OCI-LY3 (cell line): ENCODE data around the gene FEZF1.

Experiments
- H2AFZ ChIP-seq: fragments of 200-600, 300-600 bp; shearing (Covaris generic); 2 replicates; pipeline ENCODE4 v1.6.0; 2014; ENCODE audit warnings: antibody characterized with exemption, low read depth, low read length
- H3K27ac ChIP-seq: fragments of 200-600, 300-600 bp; sonication (generic); 2 replicates; pipeline ENCODE4 v1.5.1; 2014; ENCODE audit warnings: mild to moderate bottlenecking, low read length, moderate library complexity, mixed read lengths
- H3K27me3 ChIP-seq: fragments of 200-600, 300-600 bp; sonication (generic); 2 replicates; pipeline ENCODE4 v1.6.1; 2014; ENCODE audit warnings: low read depth, low read length, mixed read lengths
- H3K36me3 ChIP-seq: fragments of 200-600, 300-600 bp; sonication (generic); replicated peaks from 2 replicates; pipeline ENCODE3; 2014; ENCODE audit warnings: low read depth, low read length, mixed read lengths
- H3K4me1 ChIP-seq: fragments of 300-600, 200-600 bp; sonication (generic); 2 replicates; pipeline ENCODE4 v1.6.1; 2014; ENCODE audit warnings: low read length, mixed read lengths
- H3K4me2 ChIP-seq: fragments of 200-600, 300-600 bp; sonication (generic); 2 replicates; pipeline ENCODE4 v1.6.1; 2014; ENCODE audit warnings: low read length, mixed read lengths
- H3K4me3 ChIP-seq: fragments of 300-600, 200-600 bp; sonication (generic); 2 replicates; pipeline ENCODE4 v1.5.1; 2014; ENCODE audit warnings: antibody characterized with exemption, mild to moderate bottlenecking, low read length, moderate library complexity
- H3K79me2 ChIP-seq: fragments of 300-600, 200-600 bp; shearing (Covaris generic); 2 replicates; pipeline ENCODE4 v1.6.1; 2014; ENCODE audit warnings: mild to moderate bottlenecking, low read length, mixed read lengths
- H3K9ac ChIP-seq: fragments of 300-600, 200-600 bp; shearing (Covaris generic); 2 replicates; pipeline ENCODE4 v1.6.0; 2014; ENCODE audit warnings: mild to moderate bottlenecking, low read length, moderate library complexity
- H3K9me3 ChIP-seq: fragments of 200-600, 300-600 bp; shearing (Covaris generic); 2 replicates; pipeline ENCODE4 v1.6.1; 2014; ENCODE audit warnings: low read length, mixed read lengths; ENCODE audit not compliant: insufficient read depth
- H4K20me1 ChIP-seq: fragments of 200-600, 300-600 bp; sonication (generic); 2 replicates; pipeline ENCODE4 v1.6.1; 2016; ENCODE audit warnings: low read length, mixed read lengths; ENCODE audit not compliant: insufficient read depth
- CTCF ChIP-seq: fragments of 200-600, 300-600 bp; sonication (generic); IDR thresholded peaks from 2 replicates; pipeline ENCODE4 v1.5.1; 2014; ENCODE audit warnings: antibody characterized with exemption, low read length, low read depth
- EZH2phosphoT487 ChIP-seq: fragments of 200-600 bp; shearing (Covaris generic); IDR thresholded peaks from 2 replicates; pipeline ENCODE4 v1.6.1; 2018; ENCODE audit warnings: antibody characterized with exemption, mixed run types, low read depth

The FEZF1 gene

GRCh38 chr7:122329145-122329802, 24.7 kb upstream of the FEZF1 start:
- no peak overlapping the region for H3K4me2 ChIP-seq
- no peak overlapping the region for H2AFZ ChIP-seq
- no peak overlapping the region for H3K27ac ChIP-seq
- no peak overlapping the region for H3K4me3 ChIP-seq
- no peaks in the 10 kb centered on the region for H3K4me1 ChIP-seq
- H3K27me3 ChIP-seq = no peaks in the 10 kb centered on the region
- H3K9me3 ChIP-seq = no peaks in the 10 kb centered on the region
- H4K20me1 ChIP-seq = no peaks in the 10 kb centered on the region
- no peak for TF ChIP-seq EZH2phosphoT487
- TF ChIP-seq CTCF = no peak
- no peaks in the 10 kb centered on the region for H3K36me3 ChIP-seq
- H3K79me2 ChIP-seq = no peaks in the 10 kb centered on the region
- H3K9ac ChIP-seq = no peak overlapping the region

GRCh38 chr7:122327969-122328368, 23.4 kb upstream of the FEZF1 start:
- Histone ChIP-seq H3K27me3 (no peaks in the 10 kb centered on the region), H2AFZ (no peak overlapping the region), H3K27ac (no peak overlapping the region), H3K4me3 (no peak overlapping the region), H3K4me2 (no peak overlapping the region), H3K4me1 (no peaks in the 10 kb centered on the region), H3K9me3 (no peaks in the 10 kb centered on the region), H3K79me2 (no peaks in the 10 kb centered on the region), H3K36me3 (no peaks in the 10 kb centered on the region), H3K9ac (no peak overlapping the region), H4K20me1 (no peaks in the 10 kb centered on the region)
- TF ChIP-seq CTCF (no peak), EZH2phosphoT487 (no peak)

- no peak overlapping the region for H3K4me2 ChIP-seq
- no peaks in the 10 kb centered on the region for H3K9me3 ChIP-seq
- no peak overlapping the region for H2AFZ ChIP-seq
- no peaks in the 10 kb centered on the region for H3K36me3 ChIP-seq
- no peak overlapping the region for H3K4me3 ChIP-seq
- TF ChIP-seq CTCF (no peak), EZH2phosphoT487 (no peak)
- H3K27ac ChIP-seq = no peak overlapping the region
- no peaks in the 10 kb centered on the region for H4K20me1 ChIP-seq
- no peaks in the 10 kb centered on the region for H3K79me2 ChIP-seq
- H3K4me1 ChIP-seq = no peaks in the 10 kb centered on the region
- no peaks in the 10 kb centered on the region for H3K27me3 ChIP-seq
- H3K9ac ChIP-seq = no peak overlapping the region
Observed at GRCh38 chr7:122316467-122317388, 12.2 kb upstream of the FEZF1 start.
